OCI-LY1 (cell line): ENCODE data around the gene PPFIA1.

Source experiments
- CTCF ChIP-seq: fragments of 200-600 bp; sonication (generic), shearing (Covaris generic); IDR thresholded peaks from 2 replicates; pipeline ENCODE4 v1.5.1; 2017; ENCODE audit warnings: mild to moderate bottlenecking, antibody characterized with exemption, low read length, moderate library complexity, mixed read lengths
- EZH2 ChIP-seq: fragments of 200-600 bp; sonication (generic), shearing (Covaris generic); IDR thresholded peaks from 2 replicates; pipeline ENCODE4 v1.8.0; 2017; ENCODE audit warnings: borderline replicate concordance, mixed run types, mild to moderate bottlenecking, antibody characterized with exemption, low read length, moderate library complexity, mixed read lengths

- TF ChIP-seq CTCF (no peak), EZH2 (no peak)
Observed at GRCh38 chr11:70323806-70324205, 53.3 kb downstream of the PPFIA1 start.
